Thoracic aorta (tissue), 2 donors: ENCODE data around the gene TAGLN2. TPM values are rescaled to one million over a fixed set of nuclear protein-coding genes. Genes with fewer than 3 reads are reported as not detected.

ENCODE experiments used
- ATAC-seq: fragments of 150-250 bp; one replicate; pipeline ENCODE4 v1.8.0; 2017; ENCODE audit warnings: low read depth; ENCODE audit not compliant: insufficient number of reproducible peaks, low FRiP score
- DNase-seq: peaks from one replicate; pipeline ENCODE4 v3.0.0-alpha.2; 2020; ENCODE audit warnings: low spot score
- H3K27ac ChIP-seq, 2 donors: fragments of 200-600 bp; sonication (generic); 1 replicate in 1 of 2; 2 replicates in 1 of 2; pipeline ENCODE4 v1.5.1; 2016; ENCODE audit warnings: mild to moderate bottlenecking in 2 of 2, moderate library complexity in 2 of 2
- H3K27me3 ChIP-seq: fragments of 200-600 bp; sonication (generic); replicated peaks from 2 replicates; pipeline ENCODE4 v1.6.0; 2016; ENCODE audit warnings: mild to moderate bottlenecking; ENCODE audit not compliant: insufficient read depth
- H3K36me3 ChIP-seq: fragments of 200-600 bp; sonication (generic); one replicate; pipeline ENCODE4 v1.5.1; 2016
- H3K4me1 ChIP-seq, 2 donors: fragments of 200-600 bp; sonication (generic); 1 replicate in 1 of 2; 2 replicates in 1 of 2; pipeline versions ENCODE4 v1.5.1 to v1.6.0; 2016; ENCODE audit warnings: low read depth in 2 of 2, mild to moderate bottlenecking in 1 of 2; ENCODE audit not compliant: control insufficient read depth in 1 of 2
- H3K4me3 ChIP-seq: fragments of 200-600 bp; sonication (generic); 2 replicates; pipeline ENCODE4 v1.5.1; 2016; ENCODE audit warnings: mild to moderate bottlenecking
- H3K9me3 ChIP-seq: fragments of 200-600 bp; sonication (generic); 2 replicates; pipeline ENCODE4 v1.5.1; 2016
- total RNA-seq, 2 donors: library from RNA; depleted of rRNA; stranded (reverse); fragments of >200 nt; gene quantifications; one replicate each; pipeline versions ENCODE4 v1.1.0 to v1.2.3, GENCODE V29; 2016
- TF ChIP-seq, protein P1 (sequence below): fragments of 200-600 bp; sonication (generic); IDR thresholded peaks from one replicate; pipeline ENCODE4 v1.5.1; 2019; ENCODE audit warnings: antibody characterized with exemption

The TAGLN2 gene
- total RNA-seq, 2 donors from 2014 or later: 298 to 352 TPM

DNA sequence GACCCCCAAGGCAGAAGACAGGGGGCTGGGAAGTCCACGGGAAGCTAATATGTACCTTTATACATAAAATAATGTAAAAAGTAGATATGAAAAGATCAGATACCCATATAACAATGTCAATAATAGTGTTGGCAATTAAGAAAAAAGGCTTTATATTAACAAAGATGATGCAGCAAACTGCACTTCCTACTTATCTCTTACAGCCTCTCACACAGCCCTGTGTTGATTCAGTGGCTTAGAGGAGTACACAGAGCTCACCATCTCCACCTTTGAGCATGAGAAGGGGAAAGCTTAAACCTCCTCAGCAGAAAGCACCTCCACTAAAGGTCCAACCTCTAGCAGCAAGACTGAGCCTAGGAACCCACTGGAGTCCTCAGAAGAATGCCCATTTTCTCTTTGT, 55.7 kb downstream of the TAGLN2 start:
- no peak overlapping the region for H3K27ac ChIP-seq

GRCh38 chr1:159869173-159869572, 56.1 kb downstream of the TAGLN2 start:
- no peaks in the 10 kb centered on the region for H3K9me3 ChIP-seq
- no peak for ATAC-seq
- H3K27ac ChIP-seq: no peak overlapping the region
- TF ChIP-seq, protein P1, sequence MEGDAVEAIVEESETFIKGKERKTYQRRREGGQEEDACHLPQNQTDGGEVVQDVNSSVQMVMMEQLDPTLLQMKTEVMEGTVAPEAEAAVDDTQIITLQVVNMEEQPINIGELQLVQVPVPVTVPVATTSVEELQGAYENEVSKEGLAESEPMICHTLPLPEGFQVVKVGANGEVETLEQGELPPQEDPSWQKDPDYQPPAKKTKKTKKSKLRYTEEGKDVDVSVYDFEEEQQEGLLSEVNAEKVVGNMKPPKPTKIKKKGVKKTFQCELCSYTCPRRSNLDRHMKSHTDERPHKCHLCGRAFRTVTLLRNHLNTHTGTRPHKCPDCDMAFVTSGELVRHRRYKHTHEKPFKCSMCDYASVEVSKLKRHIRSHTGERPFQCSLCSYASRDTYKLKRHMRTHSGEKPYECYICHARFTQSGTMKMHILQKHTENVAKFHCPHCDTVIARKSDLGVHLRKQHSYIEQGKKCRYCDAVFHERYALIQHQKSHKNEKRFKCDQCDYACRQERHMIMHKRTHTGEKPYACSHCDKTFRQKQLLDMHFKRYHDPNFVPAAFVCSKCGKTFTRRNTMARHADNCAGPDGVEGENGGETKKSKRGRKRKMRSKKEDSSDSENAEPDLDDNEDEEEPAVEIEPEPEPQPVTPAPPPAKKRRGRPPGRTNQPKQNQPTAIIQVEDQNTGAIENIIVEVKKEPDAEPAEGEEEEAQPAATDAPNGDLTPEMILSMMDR: no peak
- no peaks in the 10 kb centered on the region for H3K4me1 ChIP-seq
- no peaks in the 10 kb centered on the region for H3K27me3 ChIP-seq
- no peak for DNase-seq
- no peak overlapping the region for H3K4me3 ChIP-seq
- H3K36me3 ChIP-seq: no peaks in the 10 kb centered on the region

More for the DNA sequence above, 55.7 kb downstream of the TAGLN2 start:
- Histone ChIP-seq H3K9me3 (no peaks in the 10 kb centered on the region), H3K36me3 (no peaks in the 10 kb centered on the region), H3K4me1 (no peaks in the 10 kb centered on the region), H3K27me3 (no peaks in the 10 kb centered on the region), H3K4me3 (no peak overlapping the region)
- TF ChIP-seq, protein P1: no peak
- no peak for ATAC-seq
- DNase-seq: no peak

- TF ChIP-seq, protein P1: no peak
- H3K9me3 ChIP-seq: no peaks in the 10 kb centered on the region
- H3K36me3 ChIP-seq: no peaks in the 10 kb centered on the region
- no peaks in the 10 kb centered on the region for H3K27me3 ChIP-seq
- no peak for ATAC-seq
- no peak overlapping the region for H3K4me3 ChIP-seq
- no peaks in the 10 kb centered on the region for H3K4me1 ChIP-seq
- no peak overlapping the region for H3K27ac ChIP-seq
- no peak for DNase-seq
Observed at GRCh38 chr1:159868766-159869165, 56.5 kb downstream of the TAGLN2 start.

Other genes starting within 250 kb of the TAGLN2 start
- gene CRP, start 210.9 kb downstream of the TAGLN2 start, total RNA-seq: not detected
- gene DUSP23, start 144.5 kb downstream of the TAGLN2 start, total RNA-seq: 100 to 1,000 TPM in 1 of 2 donors, 10 to 100 TPM in 1; 48.6 to 111 TPM
- not detected for gene FCRL6, start 123.1 kb downstream of the TAGLN2 start, total RNA-seq
- 1 to 10 TPM; 5.6 to 9.9 TPM for gene SLAMF8, start 98.6 kb downstream of the TAGLN2 start, total RNA-seq
- gene VSIG8, start 62.9 kb downstream of the TAGLN2 start, total RNA-seq: not detected
- 1 to 10 TPM in 1 of 2 donors, under 1 TPM in 1; 0.95 to 2.1 TPM for gene CFAP45, start 25.3 kb downstream of the TAGLN2 start, total RNA-seq
- gene IGSF9, start 20.1 kb upstream of the TAGLN2 start, total RNA-seq: under 1 TPM in 1 of 2 donors, not detected in 1; 0.99 TPM
- gene SLAMF9, start 28.7 kb upstream of the TAGLN2 start, total RNA-seq: not detected
- 1 to 10 TPM; 5.0 to 6.8 TPM for gene PIGM, start 106.5 kb upstream of the TAGLN2 start, total RNA-seq
- not detected for gene KCNJ10, start 144.7 kb upstream of the TAGLN2 start, total RNA-seq
- under 1 TPM in 1 of 2 donors, not detected in 1; 0.95 TPM for gene KCNJ9, start 156.0 kb upstream of the TAGLN2 start, total RNA-seq
- gene IGSF8, start 173.1 kb upstream of the TAGLN2 start, total RNA-seq: 10 to 100 TPM; 29.6 to 40.8 TPM
- gene ATP1A2, start 190.3 kb upstream of the TAGLN2 start, total RNA-seq: 100 to 1,000 TPM in 1 of 2 donors, 10 to 100 TPM in 1; 86.0 to 146 TPM
- gene ATP1A4, start 226.1 kb upstream of the TAGLN2 start, total RNA-seq: 1 to 10 TPM in 1 of 2 donors, under 1 TPM in 1; 0.68 to 1.1 TPM